Right renal cortex interstitium (tissue), 3 donors: ENCODE results near the gene ITPR2. TPM values are rescaled to one million over a fixed set of nuclear protein-coding genes. Genes with fewer than 3 reads are reported as not detected.
"Not testable (repeated sequence)": the region's sequence is repeated elsewhere in the genome, so short reads cannot be mapped to it uniquely, and the experiment has no call there.

Source experiments
- DNase-seq, 3 donors: peaks; one replicate each; pipeline ENCODE4 v3.0.0-alpha.2; 2013; ENCODE audit warnings: low read depth in 3 of 3, low spot score in 2 of 3
- polyA plus RNA-seq, 3 donors: library from polyadenylated mRNA; unstranded; fragments of 120-200 nt; gene quantifications; one replicate each; pipeline ENCODE4 v1.2.1, GENCODE V29; 2013; ENCODE audit not compliant: insufficient read length in 3 of 3

ITPR2 gene
- 10 to 100 TPM; 13.1 to 16.8 (median 14.6) TPM for polyA plus RNA-seq

- DNase-seq: peak; percentile 77 to 91 (median 84)
These were observed at the start of gene ITPR2 for GRCh38 chr12:26832822-26833742. Gene ITPR2, minus strand, starts transcription at chr12:26833194. Its CDS starts 413 bp downstream, at chr12:26832781.

- DNase-seq: no peak
These were observed 47.6 kb upstream of the ITPR2 start for GRCh38 chr12:26880625-26881024.

GRCh38 chr12:26878661-26879119 lies 45.7 kb upstream of the ITPR2 start:
- peak in 1 of 3 donors; percentile 16 for DNase-seq

GRCh38 chr12:26874501-26875296 lies 41.7 kb upstream of the ITPR2 start:
- no peak for DNase-seq

GRCh38 chr12:26872625-26873024 lies 39.6 kb upstream of the ITPR2 start:
- no peak for DNase-seq

- no peak for DNase-seq
These were observed 39.0 kb upstream of the ITPR2 start for GRCh38 chr12:26871985-26872384.

- no peak for DNase-seq
These were observed 37.8 kb upstream of the ITPR2 start for GRCh38 chr12:26870491-26871419.

- DNase-seq: no peak
These were observed 37.0 kb upstream of the ITPR2 start for GRCh38 chr12:26869908-26870459.

- no peak for DNase-seq
These were observed 36.1 kb upstream of the ITPR2 start for GRCh38 chr12:26869104-26869494.

- DNase-seq: no peak
These were observed 35.6 kb upstream of the ITPR2 start for GRCh38 chr12:26868447-26869103.

- no peak for DNase-seq
These were observed 34.1 kb upstream of the ITPR2 start for GRCh38 chr12:26867080-26867479.

GRCh38 chr12:26863515-26863914 lies 30.5 kb upstream of the ITPR2 start:
- no peak for DNase-seq

GRCh38 chr12:26862787-26863186 lies 29.8 kb upstream of the ITPR2 start:
- DNase-seq: not testable (repeated sequence)

- DNase-seq: no peak
These were observed 28.7 kb upstream of the ITPR2 start for GRCh38 chr12:26861690-26862089.

- DNase-seq: no peak
These were observed 24.6 kb upstream of the ITPR2 start for GRCh38 chr12:26857465-26858176.

- no peak for DNase-seq
These were observed 22.3 kb upstream of the ITPR2 start for GRCh38 chr12:26855337-26855736.

- no peak for DNase-seq
These were observed 21.0 kb upstream of the ITPR2 start for GRCh38 chr12:26854031-26854390.

- no peak for DNase-seq
These were observed 20.5 kb upstream of the ITPR2 start for GRCh38 chr12:26853303-26854030.
